ENCODE measurements around the gene TMEM217.

TMEM217 gene

DNA sequence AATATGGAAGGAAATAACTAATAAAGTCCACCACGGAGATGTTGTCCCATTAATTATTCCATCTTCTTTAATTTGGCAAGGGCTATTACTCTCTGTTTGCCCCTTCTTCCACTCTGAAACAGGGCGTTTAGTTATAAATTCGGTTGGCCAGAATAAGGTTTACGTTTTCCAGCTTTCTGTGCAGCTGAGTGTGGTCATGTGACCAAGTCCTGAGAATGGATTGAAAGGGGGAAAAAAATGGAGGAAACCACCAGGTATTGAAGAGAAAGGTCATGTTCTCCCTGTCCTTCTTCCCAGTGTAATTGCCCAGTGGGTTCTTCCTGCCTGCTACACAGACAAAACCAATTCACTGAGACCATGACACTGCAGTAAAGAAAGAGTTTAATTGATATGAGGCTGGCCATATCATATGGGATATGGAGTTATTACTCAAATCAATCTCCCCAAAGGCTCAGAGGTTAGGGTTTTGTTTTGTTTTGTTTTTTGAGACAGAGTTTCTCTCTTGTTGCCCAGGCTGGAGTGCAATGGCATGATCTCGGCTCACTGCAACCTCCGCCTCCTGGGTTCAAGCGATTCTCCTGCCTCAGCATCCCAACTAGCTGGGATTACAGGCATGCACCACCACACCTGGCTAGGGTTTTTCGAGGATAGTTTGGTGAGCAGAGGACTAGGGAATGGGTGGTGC is 14.7 kb downstream of the TMEM217 start:
- DNase-seq = no peak

DNA sequence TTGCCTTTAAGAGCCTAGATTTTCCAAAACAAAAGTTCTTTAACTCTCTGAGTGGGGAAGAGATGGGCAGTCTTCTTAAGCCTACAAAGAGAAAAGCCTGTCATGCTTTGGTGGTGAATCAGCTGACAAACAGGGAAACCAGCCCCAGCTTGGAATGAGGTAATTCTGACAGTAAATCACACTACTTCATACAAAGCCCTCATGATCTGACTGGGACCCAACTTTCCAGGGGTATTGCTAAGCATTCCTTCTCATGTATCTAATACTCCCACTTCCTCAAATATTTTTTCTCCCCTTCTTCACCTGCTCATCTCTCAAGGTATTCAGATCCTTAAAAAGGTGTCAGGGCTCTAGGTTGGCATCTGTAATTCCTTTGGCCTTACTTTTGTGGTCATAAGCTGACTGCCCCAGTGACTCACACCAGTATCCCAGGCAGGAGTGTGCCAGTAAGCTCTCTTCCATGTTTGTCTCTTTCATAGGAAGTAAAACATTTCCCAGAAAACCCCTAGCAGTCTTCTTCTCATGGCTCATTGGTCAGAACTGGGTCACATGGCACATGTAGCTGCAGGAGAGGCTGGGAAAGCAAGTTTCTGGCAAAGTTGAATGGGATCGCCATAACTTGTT is 15.4 kb downstream of the TMEM217 start:
- DNase-seq = no peak

GRCh38 chr6:37241775-37242428 is 16.0 kb downstream of the TMEM217 start:
- no peak for DNase-seq

DNA sequence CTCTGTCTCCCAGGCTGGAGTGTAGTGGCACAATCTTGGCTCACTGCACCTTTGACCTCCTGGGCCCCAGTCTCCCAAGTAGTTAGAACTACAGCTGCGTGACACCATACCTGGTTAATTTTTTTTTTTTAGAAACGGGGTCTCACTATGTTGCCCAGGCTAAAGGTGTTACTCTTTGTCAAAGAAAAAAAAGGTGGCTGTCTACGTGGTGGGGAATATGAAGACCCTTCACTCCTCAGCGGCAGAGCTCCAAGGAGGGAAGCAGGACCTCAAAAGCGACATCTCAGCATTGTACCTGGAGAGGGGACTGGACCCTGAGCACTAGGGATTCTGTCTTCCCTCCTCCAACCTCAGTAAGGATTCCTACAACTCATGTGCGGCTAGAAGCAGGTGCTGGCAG is 16.8 kb downstream of the TMEM217 start:
- no peak for DNase-seq

- DNase-seq = peak; percentile 59
Observed at GRCh38 chr6:37239950-37240713, 17.8 kb downstream of the TMEM217 start.

GRCh38 chr6:37239526-37239925 is 18.4 kb downstream of the TMEM217 start:
- DNase-seq = no peak

DNA sequence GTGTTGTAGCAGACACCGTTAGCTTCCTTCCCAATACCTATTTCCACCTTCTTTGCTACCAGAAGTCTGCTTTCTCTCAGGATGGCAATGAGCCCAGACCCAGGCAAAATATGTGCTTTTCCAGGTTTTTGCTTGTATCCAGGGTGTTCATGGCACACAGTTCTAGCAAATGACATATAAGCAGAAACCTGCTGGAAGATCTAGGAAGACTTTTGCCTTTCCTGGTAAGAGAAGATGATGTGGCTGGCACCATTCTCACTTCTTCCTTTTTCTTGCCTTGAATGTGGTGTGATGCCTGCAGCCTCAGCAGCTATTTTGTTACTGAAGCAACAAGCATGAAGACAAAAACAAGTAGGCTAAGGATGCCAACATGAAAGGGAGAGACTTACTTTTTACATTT is 19.6 kb downstream of the TMEM217 start:
- DNase-seq = no peak

- no peak for DNase-seq
Observed at GRCh38 chr6:37237789-37238188, 20.2 kb downstream of the TMEM217 start.

- DNase-seq = no peak
Observed at GRCh38 chr6:37236921-37237320, 21.0 kb downstream of the TMEM217 start.

- DNase-seq = no peak
Observed at GRCh38 chr6:37233541-37233940, 24.4 kb downstream of the TMEM217 start.

DNA sequence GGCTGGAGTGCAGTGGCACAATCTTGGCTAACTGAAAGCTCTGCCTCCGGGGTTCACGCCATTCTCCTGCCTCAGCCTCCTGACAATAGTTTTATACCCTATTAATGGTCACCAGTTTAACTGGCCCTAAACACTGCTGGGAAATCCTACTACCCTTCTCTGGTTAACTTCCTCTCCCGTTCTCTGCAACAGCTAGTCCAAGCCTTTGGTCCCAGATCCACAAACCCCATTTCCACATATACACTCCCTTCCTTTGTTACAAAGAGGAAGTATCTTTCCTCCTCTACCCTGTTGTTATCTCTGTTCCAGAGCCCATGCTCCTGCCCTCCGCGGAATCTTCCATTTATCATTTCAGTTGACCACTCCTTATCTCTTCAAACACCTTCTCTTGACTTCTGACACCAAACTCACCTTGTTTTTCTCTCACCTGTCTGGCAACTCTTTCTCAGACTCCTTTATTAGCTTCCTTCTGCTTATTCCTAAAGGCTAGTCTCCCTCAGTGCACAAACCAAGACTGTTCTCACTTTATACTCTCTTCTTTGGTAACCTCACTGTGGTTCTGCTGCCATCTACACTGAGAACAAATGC is 25.4 kb downstream of the TMEM217 start:
- no peak for DNase-seq

GRCh38 chr6:37230104-37230503 is 27.8 kb downstream of the TMEM217 start:
- peak; percentile 61 for DNase-seq

GRCh38 chr6:37225350-37226169 is 32.4 kb downstream of the TMEM217 start:
- no peak for DNase-seq

GRCh38 chr6:37222992-37223391 is 35.0 kb downstream of the TMEM217 start:
- no peak for DNase-seq

- DNase-seq = peak; percentile 97
Observed at GRCh38 chr6:37222125-37222967, 35.6 kb downstream of the TMEM217 start.

GRCh38 chr6:37221585-37222124 is 36.3 kb downstream of the TMEM217 start:
- no peak for DNase-seq

DNA sequence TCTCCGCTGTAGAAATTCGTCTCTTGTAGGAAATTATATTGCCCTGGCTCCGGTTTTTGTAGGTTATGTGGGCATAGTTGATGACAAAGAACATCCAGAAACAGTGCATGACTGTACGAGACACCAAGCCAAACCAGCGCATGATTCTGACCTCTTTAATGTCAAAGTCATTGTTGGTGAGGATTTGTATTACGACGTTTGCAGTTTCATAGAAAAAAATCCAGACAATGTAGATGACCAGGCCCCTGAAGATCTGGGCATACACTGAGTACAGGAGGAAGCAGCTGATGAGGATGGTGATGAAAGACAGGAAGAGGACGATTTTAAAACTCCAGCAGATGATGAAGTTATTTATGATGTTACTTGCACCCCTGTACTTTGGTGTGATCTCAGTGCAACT is 39.4 kb downstream of the TMEM217 start:
- no peak for DNase-seq

GRCh38 chr6:37218061-37218460 is 39.9 kb downstream of the TMEM217 start:
- DNase-seq = no peak

- DNase-seq = no peak
Observed at GRCh38 chr6:37212268-37212667, 45.7 kb downstream of the TMEM217 start.

GRCh38 chr6:37210313-37210968 is 47.5 kb downstream of the TMEM217 start:
- DNase-seq = peak; percentile 95

Measured in NCI-H82 (cell line).